Measurements from ENCODE around the gene NDUFS5.

Gene NDUFS5

GRCh38 chr1:39080831-39081270 is 54.7 kb downstream of the NDUFS5 start:
- Histone ChIP-seq H4K20me1 (ENCODE audit: control insufficient read depth, insufficient read depth, low read depth, low read length) (no peaks in the 10 kb centered on the region), H3K27me3 (ENCODE audit: control insufficient read depth, low read length) (peaks cover 33% of the 10 kb centered on the region), H3K27ac (ENCODE audit: low read depth, low read length) (no peak overlapping the region), H3K9me2 (replicated peaks; ENCODE audit: control insufficient read depth, low read length) (no peaks in the 10 kb centered on the region), H3K4me1 (ENCODE audit: control insufficient read depth, low read length) (no peaks in the 10 kb centered on the region), H3K4me3 (ENCODE audit: low read length) (no peak overlapping the region), H3K79me2 (ENCODE audit: control insufficient read depth, low read length) (no peaks in the 10 kb centered on the region), H3F3A (ENCODE audit: control insufficient read depth, insufficient read depth) (no peaks in the 10 kb centered on the region), H3K9me3 (ENCODE audit: control insufficient read depth, insufficient read depth, low read length) (no peaks in the 10 kb centered on the region), H3K36me3 (ENCODE audit: control insufficient read depth, low read length) (no peaks in the 10 kb centered on the region), H3K4me2 (ENCODE audit: low read length) (no peak overlapping the region)
- no peak for TF ChIP-seq CTCF (IDR thresholded peaks at IDR 0.05; ENCODE audit: low read depth, low read length, poor library complexity, severe bottlenecking)
- TF ChIP-seq EZH2phosphoT487 (IDR thresholded peaks at IDR 0.05; ENCODE audit: borderline replicate concordance, low read length), result no peak

GRCh38 chr1:39081271-39082009 is 55.3 kb downstream of the NDUFS5 start:
- TF ChIP-seq EZH2phosphoT487 (IDR thresholded peaks at IDR 0.05; ENCODE audit: borderline replicate concordance, low read length) (peak; percentile 66; the same call in 1 of the 2 replicates), CTCF (IDR thresholded peaks at IDR 0.05; ENCODE audit: low read depth, low read length, poor library complexity, severe bottlenecking) (no peak)
- no peaks in the 10 kb centered on the region for H3K36me3 ChIP-seq (ENCODE audit: control insufficient read depth, low read length)
- H3K4me1 ChIP-seq (ENCODE audit: control insufficient read depth, low read length), result peaks cover 4% of the 10 kb centered on the region
- H3K4me3 ChIP-seq (ENCODE audit: low read length), result no peak overlapping the region; the same call in 1 of the 2 replicates
- H3K27me3 ChIP-seq (ENCODE audit: control insufficient read depth, low read length), result peaks cover 33% of the 10 kb centered on the region
- H3K27ac ChIP-seq (ENCODE audit: low read depth, low read length), result no peak overlapping the region
- no peaks in the 10 kb centered on the region for H3F3A ChIP-seq (ENCODE audit: control insufficient read depth, insufficient read depth)
- H3K9me3 ChIP-seq (ENCODE audit: control insufficient read depth, insufficient read depth, low read length), result no peaks in the 10 kb centered on the region
- H3K9me2 ChIP-seq (replicated peaks; ENCODE audit: control insufficient read depth, low read length), result no peaks in the 10 kb centered on the region
- H3K4me2 ChIP-seq (ENCODE audit: low read length), result peak overlapping the region; percentile 21; the same call in 1 of the 2 replicates
- H4K20me1 ChIP-seq (ENCODE audit: control insufficient read depth, insufficient read depth, low read depth, low read length), result no peaks in the 10 kb centered on the region
- H3K79me2 ChIP-seq (ENCODE audit: control insufficient read depth, low read length), result no peaks in the 10 kb centered on the region

- H3K27me3 ChIP-seq (ENCODE audit: control insufficient read depth, low read length), result peaks cover 33% of the 10 kb centered on the region
- no peaks in the 10 kb centered on the region for H3F3A ChIP-seq (ENCODE audit: control insufficient read depth, insufficient read depth)
- no peaks in the 10 kb centered on the region for H4K20me1 ChIP-seq (ENCODE audit: control insufficient read depth, insufficient read depth, low read depth, low read length)
- H3K79me2 ChIP-seq (ENCODE audit: control insufficient read depth, low read length), result no peaks in the 10 kb centered on the region
- peaks cover 11% of the 10 kb centered on the region for H3K4me1 ChIP-seq (ENCODE audit: control insufficient read depth, low read length)
- TF ChIP-seq CTCF (IDR thresholded peaks at IDR 0.05; ENCODE audit: low read depth, low read length, poor library complexity, severe bottlenecking) (no peak), EZH2phosphoT487 (IDR thresholded peaks at IDR 0.05; ENCODE audit: borderline replicate concordance, low read length) (no peak)
- H3K36me3 ChIP-seq (ENCODE audit: control insufficient read depth, low read length), result no peaks in the 10 kb centered on the region
- H3K27ac ChIP-seq (ENCODE audit: low read depth, low read length), result no peak overlapping the region
- H3K9me2 ChIP-seq (replicated peaks; ENCODE audit: control insufficient read depth, low read length), result no peaks in the 10 kb centered on the region
- no peak overlapping the region for H3K4me2 ChIP-seq (ENCODE audit: low read length)
- H3K9me3 ChIP-seq (ENCODE audit: control insufficient read depth, insufficient read depth, low read length), result no peaks in the 10 kb centered on the region
- H3K4me3 ChIP-seq (ENCODE audit: low read length), result no peak overlapping the region
Measured at GRCh38 chr1:39082010-39082799, 56.1 kb downstream of the NDUFS5 start.

Data from DOHH2 (cell line).